ENCODE data around the gene ZEB2. TPM values are rescaled to one million over a fixed set of nuclear protein-coding genes. Genes with fewer than 3 reads are reported as not detected.

Gene ZEB2
- total and polyA plus RNA-seq, 2 of the 13 experiments (the other 11 are each of a cell fraction or from before 2014, with no cell fraction given), result 0.07 TPM; not detected in 1

DNA sequence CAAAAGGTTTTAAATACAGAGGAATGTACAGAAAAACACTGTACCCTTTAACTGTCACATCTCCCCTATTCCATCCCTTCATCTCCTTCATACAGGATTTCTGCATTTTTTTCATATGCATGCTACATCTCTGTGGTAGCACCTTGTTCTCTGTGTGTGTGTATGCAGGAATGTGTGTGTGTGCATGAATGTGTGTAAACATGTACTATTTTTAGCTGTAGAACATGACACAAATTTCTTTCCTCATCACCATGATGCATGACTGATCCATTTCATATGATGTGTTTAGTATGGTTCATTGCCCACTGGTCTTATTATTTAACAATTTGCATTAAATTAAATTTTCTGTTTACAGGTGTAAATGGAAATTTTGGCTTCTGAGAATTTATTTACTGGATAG, 21.5 kb upstream of the ZEB2 start (continued):
- TF ChIP-seq, protein P1, sequence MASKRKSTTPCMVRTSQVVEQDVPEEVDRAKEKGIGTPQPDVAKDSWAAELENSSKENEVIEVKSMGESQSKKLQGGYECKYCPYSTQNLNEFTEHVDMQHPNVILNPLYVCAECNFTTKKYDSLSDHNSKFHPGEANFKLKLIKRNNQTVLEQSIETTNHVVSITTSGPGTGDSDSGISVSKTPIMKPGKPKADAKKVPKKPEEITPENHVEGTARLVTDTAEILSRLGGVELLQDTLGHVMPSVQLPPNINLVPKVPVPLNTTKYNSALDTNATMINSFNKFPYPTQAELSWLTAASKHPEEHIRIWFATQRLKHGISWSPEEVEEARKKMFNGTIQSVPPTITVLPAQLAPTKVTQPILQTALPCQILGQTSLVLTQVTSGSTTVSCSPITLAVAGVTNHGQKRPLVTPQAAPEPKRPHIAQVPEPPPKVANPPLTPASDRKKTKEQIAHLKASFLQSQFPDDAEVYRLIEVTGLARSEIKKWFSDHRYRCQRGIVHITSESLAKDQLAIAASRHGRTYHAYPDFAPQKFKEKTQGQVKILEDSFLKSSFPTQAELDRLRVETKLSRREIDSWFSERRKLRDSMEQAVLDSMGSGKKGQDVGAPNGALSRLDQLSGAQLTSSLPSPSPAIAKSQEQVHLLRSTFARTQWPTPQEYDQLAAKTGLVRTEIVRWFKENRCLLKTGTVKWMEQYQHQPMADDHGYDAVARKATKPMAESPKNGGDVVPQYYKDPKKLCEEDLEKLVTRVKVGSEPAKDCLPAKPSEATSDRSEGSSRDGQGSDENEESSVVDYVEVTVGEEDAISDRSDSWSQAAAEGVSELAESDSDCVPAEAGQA (IDR thresholded peaks at IDR 0.05; ENCODE audit: low read depth), result no peak
- TF ChIP-seq, protein P1 (CRISPR knock-in tag; IDR thresholded peaks at IDR 0.05; ENCODE audit: borderline replicate concordance), result no peak
- TF ChIP-seq ZNF768 (CRISPR knock-in tag; IDR thresholded peaks at IDR 0.05) (no peak), FLYWCH1 (CRISPR knock-in tag; IDR thresholded peaks at IDR 0.05) (no peak), ZNF10 (CRISPR knock-in tag; IDR thresholded peaks at IDR 0.05; ENCODE audit: borderline replicate concordance, low read depth) (no peak), SP5 (CRISPR knock-in tag; IDR thresholded peaks at IDR 0.05; ENCODE audit: borderline replicate concordance, low read depth) (no peak), KLF15 (CRISPR knock-in tag; IDR thresholded peaks at IDR 0.05; ENCODE audit: borderline replicate concordance) (no peak)

DNA sequence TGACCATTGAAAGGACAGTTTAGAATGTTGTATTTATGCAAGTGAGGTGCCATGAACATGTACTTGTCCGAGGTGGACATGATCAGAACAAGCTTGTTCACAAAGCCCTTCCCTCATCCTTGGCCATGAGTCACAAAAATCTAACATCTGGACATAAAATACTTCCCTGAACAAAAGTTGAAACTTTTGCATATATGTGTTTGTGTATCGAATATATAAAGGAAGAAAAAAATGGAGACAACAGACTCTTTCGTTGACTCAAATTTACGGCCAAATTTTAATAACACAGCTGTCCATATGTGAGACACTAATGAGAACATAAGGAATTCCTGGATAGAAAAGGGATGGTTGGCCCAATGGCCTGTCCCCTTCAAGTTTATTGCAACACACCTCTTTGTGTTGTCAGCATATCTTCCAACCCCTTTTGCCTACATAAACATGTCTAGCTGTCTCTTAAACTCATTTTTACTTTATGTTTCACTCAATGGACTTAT, 19.4 kb upstream of the ZEB2 start:
- ChIA-PET POLR2A (no interaction called here), CTCF (ENCODE audit: low intra/inter-chr PET ratio, low total read pairs) (no interaction called here)
- Histone ChIP-seq H3K79me2 (ENCODE audit: insufficient read depth, low read length) (no peaks in the 10 kb centered on the region), H3K27ac (ENCODE audit: extremely low read length, insufficient read depth, low read length) (no peak overlapping the region), H3K4me1 (ENCODE audit: insufficient read depth, low read length) (no peaks in the 10 kb centered on the region), H3K9ac (ENCODE audit: insufficient read depth, low read depth, low read length) (no peak overlapping the region), H4K20me1 (ENCODE audit: insufficient read depth, low read length) (no peaks in the 10 kb centered on the region), H3K4me2 (ENCODE audit: low read depth, low read length) (no peak overlapping the region), H2AFZ (ENCODE audit: low read length) (no peak overlapping the region), H3K36me3 (replicated peaks in 1 of 2; ENCODE audit: control insufficient read depth in 1 of 2, insufficient read depth in 2 of 2, low read length in 2 of 2) (no peaks in the 10 kb centered on the region), H3K27me3 (ENCODE audit: control insufficient read depth in 1 of 2, insufficient read depth in 2 of 2, low read length in 2 of 2) (no peaks in the 10 kb centered on the region), H3K9me3 (ENCODE audit: low read length) (no peaks in the 10 kb centered on the region), H3K4me3 (replicated peaks in 1 of 3; ENCODE audit: insufficient read depth in 1 of 3, low read depth in 2 of 3, low read length in 3 of 3) (no peak overlapping the region)
- BruUV-seq (replicated peaks), result no TSS peak
- intact Hi-C loops (cut with micrococcal nuclease; ENCODE audit: unreplicated experiment), result no loop called here
- in situ Hi-C loops (cut with HindIII; ENCODE audit: extremely low pct_ligation_motif_present, low pct_unique_long_range_greater_than_20kb), result no loop called here
- DNase-seq (ENCODE audit: low spot score), result no peak
- WGBS (ENCODE audit: low lambda C conversion rate), result 2% methylated on average over 4 of the region's 4 CpGs
- ATAC-seq, result no peak
- no peak for FAIRE-seq
- TF ChIP-seq, protein P2, sequence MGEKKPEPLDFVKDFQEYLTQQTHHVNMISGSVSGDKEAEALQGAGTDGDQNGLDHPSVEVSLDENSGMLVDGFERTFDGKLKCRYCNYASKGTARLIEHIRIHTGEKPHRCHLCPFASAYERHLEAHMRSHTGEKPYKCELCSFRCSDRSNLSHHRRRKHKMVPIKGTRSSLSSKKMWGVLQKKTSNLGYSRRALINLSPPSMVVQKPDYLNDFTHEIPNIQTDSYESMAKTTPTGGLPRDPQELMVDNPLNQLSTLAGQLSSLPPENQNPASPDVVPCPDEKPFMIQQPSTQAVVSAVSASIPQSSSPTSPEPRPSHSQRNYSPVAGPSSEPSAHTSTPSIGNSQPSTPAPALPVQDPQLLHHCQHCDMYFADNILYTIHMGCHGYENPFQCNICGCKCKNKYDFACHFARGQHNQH (CRISPR knock-in tag; IDR thresholded peaks at IDR 0.05), result no peak
- TF ChIP-seq, protein P3, sequence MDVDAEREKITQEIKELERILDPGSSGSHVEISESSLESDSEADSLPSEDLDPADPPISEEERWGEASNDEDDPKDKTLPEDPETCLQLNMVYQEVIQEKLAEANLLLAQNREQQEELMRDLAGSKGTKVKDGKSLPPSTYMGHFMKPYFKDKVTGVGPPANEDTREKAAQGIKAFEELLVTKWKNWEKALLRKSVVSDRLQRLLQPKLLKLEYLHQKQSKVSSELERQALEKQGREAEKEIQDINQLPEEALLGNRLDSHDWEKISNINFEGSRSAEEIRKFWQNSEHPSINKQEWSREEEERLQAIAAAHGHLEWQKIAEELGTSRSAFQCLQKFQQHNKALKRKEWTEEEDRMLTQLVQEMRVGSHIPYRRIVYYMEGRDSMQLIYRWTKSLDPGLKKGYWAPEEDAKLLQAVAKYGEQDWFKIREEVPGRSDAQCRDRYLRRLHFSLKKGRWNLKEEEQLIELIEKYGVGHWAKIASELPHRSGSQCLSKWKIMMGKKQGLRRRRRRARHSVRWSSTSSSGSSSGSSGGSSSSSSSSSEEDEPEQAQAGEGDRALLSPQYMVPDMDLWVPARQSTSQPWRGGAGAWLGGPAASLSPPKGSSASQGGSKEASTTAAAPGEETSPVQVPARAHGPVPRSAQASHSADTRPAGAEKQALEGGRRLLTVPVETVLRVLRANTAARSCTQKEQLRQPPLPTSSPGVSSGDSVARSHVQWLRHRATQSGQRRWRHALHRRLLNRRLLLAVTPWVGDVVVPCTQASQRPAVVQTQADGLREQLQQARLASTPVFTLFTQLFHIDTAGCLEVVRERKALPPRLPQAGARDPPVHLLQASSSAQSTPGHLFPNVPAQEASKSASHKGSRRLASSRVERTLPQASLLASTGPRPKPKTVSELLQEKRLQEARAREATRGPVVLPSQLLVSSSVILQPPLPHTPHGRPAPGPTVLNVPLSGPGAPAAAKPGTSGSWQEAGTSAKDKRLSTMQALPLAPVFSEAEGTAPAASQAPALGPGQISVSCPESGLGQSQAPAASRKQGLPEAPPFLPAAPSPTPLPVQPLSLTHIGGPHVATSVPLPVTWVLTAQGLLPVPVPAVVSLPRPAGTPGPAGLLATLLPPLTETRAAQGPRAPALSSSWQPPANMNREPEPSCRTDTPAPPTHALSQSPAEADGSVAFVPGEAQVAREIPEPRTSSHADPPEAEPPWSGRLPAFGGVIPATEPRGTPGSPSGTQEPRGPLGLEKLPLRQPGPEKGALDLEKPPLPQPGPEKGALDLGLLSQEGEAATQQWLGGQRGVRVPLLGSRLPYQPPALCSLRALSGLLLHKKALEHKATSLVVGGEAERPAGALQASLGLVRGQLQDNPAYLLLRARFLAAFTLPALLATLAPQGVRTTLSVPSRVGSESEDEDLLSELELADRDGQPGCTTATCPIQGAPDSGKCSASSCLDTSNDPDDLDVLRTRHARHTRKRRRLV (CRISPR knock-in tag; IDR thresholded peaks at IDR 0.05), result no peak
- TF ChIP-seq HNRNPH1 (optimal IDR thresholded peaks at IDR 0.05; ENCODE audit: low read depth, low read length) (no peak), ZNF879 (CRISPR knock-in tag; IDR thresholded peaks at IDR 0.05) (no peak), STAT5B (CRISPR knock-in tag; IDR thresholded peaks at IDR 0.05) (no peak)

All from HepG2 (cell line).